WTC11 (cell line): ENCODE data around the gene ASTN2. TPM values are rescaled to one million over a fixed set of nuclear protein-coding genes. Genes with fewer than 3 reads are reported as not detected.

Experiments used
- ATAC-seq: fragments of 200-7000 bp; cut with Tn5 transposase; 2 replicates; pipeline ENCODE4 v1.10.0; 2021; ENCODE audit warnings: mild to moderate bottlenecking, moderate library complexity
- CTCF ChIA-PET: fragments of 300-600 bp; sonication (Branson Sonifier 250); formaldehyde crosslinking; loops from one replicate; lab custom pipeline; 2021; ENCODE audit warnings: antibody characterized with exemption; lab: Charles Lee
- POLR2A ChIA-PET: fragments of 350-600 bp; sonication (Branson Sonifier 250); formaldehyde crosslinking; loops from one replicate; lab custom pipeline; 2021; ENCODE audit warnings: antibody characterized with exemption; lab: Charles Lee
- DNase-seq: peaks from one replicate; pipeline ENCODE4 v3.0.0; 2021; ENCODE audit warnings: low spot score
- H3K27ac Mint-ChIP-seq: 2 replicates; pipeline ENCODE4 v1.8.0; 2021; ENCODE audit warnings: mixed read lengths
- H3K27me3 Mint-ChIP-seq: 2 replicates; pipeline ENCODE4 v1.8.0; 2021; ENCODE audit warnings: low read depth, mild to moderate bottlenecking, moderate library complexity, mixed read lengths
- H3K36me3 Mint-ChIP-seq: 2 replicates; pipeline ENCODE4 v1.8.0; 2021; ENCODE audit warnings: mixed read lengths
- H3K4me1 Mint-ChIP-seq: 2 replicates; pipeline ENCODE4 v1.8.0; 2022; ENCODE audit warnings: mixed read lengths
- H3K4me3 Mint-ChIP-seq: 2 replicates; pipeline ENCODE4 v1.8.0; 2021; ENCODE audit warnings: mild to moderate bottlenecking, moderate library complexity, mixed read lengths
- H3K9me3 Mint-ChIP-seq: 2 replicates; pipeline ENCODE4 v1.8.0; 2021; ENCODE audit warnings: mixed read lengths
- ATF2 ChIP-seq: sonication (generic); formaldehyde crosslinking; IDR thresholded peaks from 2 replicates; pipeline ENCODE4 v1.8.1; 2022; ENCODE audit warnings: low read depth, missing genetic modification reagents, borderline replicate concordance
- ATF3 ChIP-seq: sonication (generic); formaldehyde crosslinking; conservative IDR thresholded peaks from 2 replicates; pipeline ENCODE4 v1.8.1; 2022; ENCODE audit warnings: mild to moderate bottlenecking, missing genetic modification reagents
- CREM ChIP-seq: sonication (generic); formaldehyde crosslinking; IDR thresholded peaks from 2 replicates; pipeline ENCODE4 v1.8.1; 2022; ENCODE audit warnings: mild to moderate bottlenecking, missing genetic modification reagents, moderate library complexity
- E2F1 ChIP-seq: sonication (generic); formaldehyde crosslinking; IDR thresholded peaks from 2 replicates; pipeline ENCODE4 v1.8.0; 2022; ENCODE audit warnings: mild to moderate bottlenecking, missing genetic modification reagents
- E2F4 ChIP-seq: sonication (generic); formaldehyde crosslinking; IDR thresholded peaks from 2 replicates; pipeline ENCODE4 v1.8.1; 2022; ENCODE audit warnings: low read depth, mild to moderate bottlenecking, moderate library complexity, missing genetic modification reagents, borderline replicate concordance
- EMX1 ChIP-seq: fragments of 250-450 bp; sonication (Bioruptor Pico); IDR thresholded peaks from 2 replicates; pipeline ENCODE4 v1.8.0; 2021; ENCODE audit warnings: mild to moderate bottlenecking
- FOXK1 ChIP-seq: sonication (generic); formaldehyde crosslinking; IDR thresholded peaks from 2 replicates; pipeline ENCODE4 v1.8.0; 2022; ENCODE audit warnings: mild to moderate bottlenecking, moderate library complexity, missing genetic modification reagents
- FOXP4 ChIP-seq: sonication (generic); formaldehyde crosslinking; IDR thresholded peaks from 2 replicates; pipeline ENCODE4 v1.8.0; 2022; ENCODE audit warnings: mild to moderate bottlenecking, missing genetic modification reagents
- MXD4 ChIP-seq: fragments of 250-450 bp; sonication (Bioruptor Pico); IDR thresholded peaks from 2 replicates; pipeline ENCODE4 v1.8.0; 2021; ENCODE audit warnings: mild to moderate bottlenecking, moderate library complexity, borderline replicate concordance
- NR1H2 ChIP-seq: sonication (generic); formaldehyde crosslinking; IDR thresholded peaks from 2 replicates; pipeline ENCODE4 v1.9.0; 2021; ENCODE audit warnings: mild to moderate bottlenecking, moderate library complexity, missing genetic modification reagents
- NR2C2 ChIP-seq: sonication (generic); formaldehyde crosslinking; IDR thresholded peaks from 2 replicates; pipeline ENCODE4 v1.8.0; 2022; ENCODE audit warnings: mild to moderate bottlenecking, missing genetic modification reagents
- NR3C1 ChIP-seq: sonication (generic); formaldehyde crosslinking; conservative IDR thresholded peaks from 2 replicates; pipeline ENCODE4 v1.8.1; 2023; ENCODE audit warnings: low read depth, mild to moderate bottlenecking, missing genetic modification reagents
- TCF7 ChIP-seq: sonication (generic); formaldehyde crosslinking; IDR thresholded peaks from 2 replicates; pipeline ENCODE4 v1.8.0; 2022; ENCODE audit warnings: mild to moderate bottlenecking, low read depth, missing genetic modification reagents, moderate library complexity
- USF2 ChIP-seq: sonication (generic); formaldehyde crosslinking; IDR thresholded peaks from 2 replicates; pipeline ENCODE4 v1.8.1; 2023; ENCODE audit warnings: mild to moderate bottlenecking, missing genetic modification reagents, moderate library complexity
- ZNF121 ChIP-seq: sonication (generic); formaldehyde crosslinking; IDR thresholded peaks from 2 replicates; pipeline ENCODE4 v1.8.0; 2023; ENCODE audit warnings: missing genetic modification reagents
- ZNF317 ChIP-seq: sonication (generic); formaldehyde crosslinking; IDR thresholded peaks from 2 replicates; pipeline ENCODE4 v1.8.1; 2023; ENCODE audit warnings: low read depth, mild to moderate bottlenecking, moderate library complexity, missing genetic modification reagents, borderline replicate concordance
- ZNF671 ChIP-seq: fragments of 250-450 bp; sonication (Bioruptor Pico); IDR thresholded peaks from 2 replicates; pipeline ENCODE4 v1.8.0; 2021; ENCODE audit warnings: mild to moderate bottlenecking
- total RNA-seq: library from RNA; stranded (reverse); gene quantifications from 3 replicates; pipeline ENCODE4 v1.2.3, GENCODE V29; 2021

Gene ASTN2
- total RNA-seq, 1 experiment from 2014 or later: 16.2 TPM

- peaks cover 5% of the 10 kb centered on the region; the same call in 1 of the 2 replicates for H3K27me3 Mint-ChIP-seq
- ATAC-seq (no peak), DNase-seq (no peak)
- H3K9me3 Mint-ChIP-seq: peaks cover 38% of the 10 kb centered on the region
- no peak overlapping the region for H3K4me3 Mint-ChIP-seq
- H3K27ac Mint-ChIP-seq: no peak overlapping the region
- CTCF ChIA-PET: no interaction called here
- no peaks in the 10 kb centered on the region for H3K4me1 Mint-ChIP-seq
- no peak for TF ChIP-seq E2F1 (CRISPR knock-in tag)
- no peak for TF ChIP-seq TCF7
- TF ChIP-seq FOXP4 (CRISPR knock-in tag): no peak
- TF ChIP-seq NR1H2 (CRISPR knock-in tag): no peak
- no peak for TF ChIP-seq ZNF317 (CRISPR knock-in tag)
- TF ChIP-seq EMX1: no peak
- no peak for TF ChIP-seq MXD4
- no peak for TF ChIP-seq NR3C1 (CRISPR knock-in tag)
- POLR2A ChIA-PET: interaction anchor here (0.7 kb wide), 1 partner anchor 521 kb away, joined by 3 read pairs; no protein-coding TSS in a partner anchor
- H3K36me3 Mint-ChIP-seq: peaks cover 30% of the 10 kb centered on the region
These were observed 745.7 kb downstream of the ASTN2 start for GRCh38 chr9:116668970-116669695.

- Mint-ChIP-seq H3K36me3 (no peaks in the 10 kb centered on the region), H3K4me1 (peaks cover 1% of the 10 kb centered on the region; the same call in 1 of the 2 replicates), H3K27me3 (no peaks in the 10 kb centered on the region), H3K27ac (no peak overlapping the region), H3K9me3 (peaks cover 2% of the 10 kb centered on the region), H3K4me3 (no peak overlapping the region)
- TF ChIP-seq NR1H2 (CRISPR knock-in tag) (no peak), ZNF121 (no peak), USF2 (CRISPR knock-in tag) (no peak), NR2C2 (CRISPR knock-in tag) (no peak), ATF3 (CRISPR knock-in tag) (no peak), FOXP4 (CRISPR knock-in tag) (no peak), CREM (CRISPR knock-in tag) (no peak), E2F4 (CRISPR knock-in tag) (no peak), ZNF671 (CRISPR knock-in tag) (no peak), FOXK1 (no peak), ATF2 (CRISPR knock-in tag) (no peak)
- DNase-seq: no peak
- ATAC-seq: no peak
- CTCF ChIA-PET: interaction anchor here (0.6 kb wide), 1 partner anchor 74 kb away, joined by 3 read pairs; no protein-coding TSS in a partner anchor
- POLR2A ChIA-PET: no interaction called here
These were observed 751.3 kb downstream of the ASTN2 start for GRCh38 chr9:116663581-116663980.
